GM23248 (cell line): ENCODE results near the gene MBTPS1.
"Not testable (repeated sequence)": the region's sequence is repeated elsewhere in the genome, so short reads cannot be mapped to it uniquely, and the experiment has no call there.

Source experiments
- EZH2 ChIP-seq: fragments of 200-600 bp; sonication (generic); IDR thresholded peaks from 2 replicates; pipeline ENCODE4 v1.6.1; 2018; ENCODE audit warnings: antibody characterized with exemption, mild to moderate bottlenecking; ENCODE audit not compliant: insufficient read depth, poor library complexity, severe bottlenecking
- EZH2phosphoT487 ChIP-seq: fragments of 200-600 bp; sonication (generic); IDR thresholded peaks from 2 replicates; pipeline ENCODE4 v1.6.1; 2018; ENCODE audit warnings: antibody characterized with exemption, moderate library complexity, mild to moderate bottlenecking, low read depth; ENCODE audit not compliant: insufficient read depth

DNA sequence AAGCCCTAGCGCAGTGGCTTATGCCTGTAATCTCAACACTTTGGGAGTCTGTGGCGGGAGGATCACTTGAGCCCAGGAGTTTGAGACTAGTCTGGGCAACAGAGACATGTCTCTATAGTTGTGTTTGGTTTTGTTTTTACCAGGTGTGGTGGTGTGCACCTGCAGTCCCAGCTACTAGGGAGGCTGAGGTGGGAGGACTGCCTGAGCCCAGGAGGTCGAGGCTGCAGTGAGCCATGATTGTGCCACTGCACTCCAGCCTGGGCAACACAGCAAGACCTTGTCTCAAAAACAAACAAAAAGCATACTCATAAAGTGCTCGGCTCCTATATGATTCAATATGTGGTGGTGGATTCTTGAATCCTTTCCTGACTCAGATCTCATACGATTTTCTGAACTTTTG, 1.6 kb upstream of the MBTPS1 start:
- not testable (repeated sequence) for TF ChIP-seq EZH2phosphoT487, EZH2
